Uterus (tissue), 4 donors: Measurements from ENCODE around the gene SFXN5. TPM values are rescaled to one million over a fixed set of nuclear protein-coding genes. Genes with fewer than 3 reads are reported as not detected.

Experiments
- DNase-seq, 2 donors: peaks; one replicate each; pipeline ENCODE4 v3.0.0-alpha.2; 2019 to 2020
- H3K27ac ChIP-seq, 2 donors: fragments of 200-600 bp; sonication (generic); 1 replicate in 1 of 2; 2 replicates in 1 of 2; pipeline ENCODE4 v1.5.1; 2016 to 2018
- H3K27me3 ChIP-seq, 2 donors: fragments of 200-600 bp; sonication (generic); one replicate each; pipeline ENCODE4 v1.5.1; 2018 to 2019; ENCODE audit warnings: control low read depth in 1 of 2
- H3K36me3 ChIP-seq, 2 donors: fragments of 200-600 bp; sonication (generic); one replicate each; pipeline ENCODE4 v1.5.1; 2019; ENCODE audit warnings: control low read depth in 1 of 2
- H3K4me1 ChIP-seq, 2 donors: fragments of 200-600 bp; sonication (generic); one replicate each; pipeline ENCODE4 v1.5.1; 2018 to 2019; ENCODE audit warnings: control low read depth in 1 of 2
- H3K4me3 ChIP-seq, 2 donors: fragments of 200-600 bp; sonication (generic); 1 replicate in 1 of 2; 2 replicates in 1 of 2; pipeline ENCODE4 v1.5.1; 2018 to 2019; ENCODE audit warnings: mild to moderate bottlenecking in 1 of 2
- H3K9me3 ChIP-seq, 2 donors: fragments of 200-600 bp; sonication (generic); one replicate each; pipeline ENCODE4 v1.5.1; 2019; ENCODE audit warnings: control low read depth in 1 of 2
- POLR2A ChIP-seq, 2 donors: fragments of 450-650 bp; IDR thresholded peaks; one replicate each; pipeline ENCODE4 v1.6.1; 2016; ENCODE audit warnings: antibody characterized with exemption in 2 of 2, mild to moderate bottlenecking in 1 of 2, moderate library complexity in 1 of 2
- intact Hi-C: fragments of 100-400 bp; cut with DNase I; formaldehyde crosslinking; loops from one replicate; pipeline ENCODE4 v1.15.1; 2023; ENCODE audit warnings: low total_unique reads
- total RNA-seq, 4 donors: library from RNA; depleted of rRNA in 3 of 4; stranded (reverse); fragments of >200 nt in 3 of 4; gene quantifications; one replicate each; pipeline versions ENCODE4 v1.1.0 to v1.2.4, GENCODE V29; 2014 to 2023
- TF ChIP-seq, protein P1 (sequence below), 4 experiments: fragments of 200-600 bp in 2 of 4; fragments of 450-650 bp in 2 of 4; sonication (generic) in 2 of 4; IDR thresholded peaks; one replicate each; pipeline ENCODE4 v1.5.1; 2016 to 2019; ENCODE audit warnings: antibody characterized with exemption in 4 of 4, mild to moderate bottlenecking in 2 of 4, moderate library complexity in 1 of 4
- donor health status: DM: yes; HTN: yes; CAD: no.

The SFXN5 gene
- total RNA-seq, 4 donors from 2014 or later: 2.1 to 16.0 (median 10.6) TPM

GRCh38 chr2:72944804-72945449 lies 126.6 kb downstream of the SFXN5 start:
- Histone ChIP-seq H3K27me3 (no peaks in the 10 kb centered on the region), H3K27ac (no peak overlapping the region), H3K4me1 (no peaks in the 10 kb centered on the region), H3K36me3 (no peaks in the 10 kb centered on the region), H3K9me3 (no peaks in the 10 kb centered on the region), H3K4me3 (no peak overlapping the region)
- no peak for DNase-seq
- TF ChIP-seq, protein P1, sequence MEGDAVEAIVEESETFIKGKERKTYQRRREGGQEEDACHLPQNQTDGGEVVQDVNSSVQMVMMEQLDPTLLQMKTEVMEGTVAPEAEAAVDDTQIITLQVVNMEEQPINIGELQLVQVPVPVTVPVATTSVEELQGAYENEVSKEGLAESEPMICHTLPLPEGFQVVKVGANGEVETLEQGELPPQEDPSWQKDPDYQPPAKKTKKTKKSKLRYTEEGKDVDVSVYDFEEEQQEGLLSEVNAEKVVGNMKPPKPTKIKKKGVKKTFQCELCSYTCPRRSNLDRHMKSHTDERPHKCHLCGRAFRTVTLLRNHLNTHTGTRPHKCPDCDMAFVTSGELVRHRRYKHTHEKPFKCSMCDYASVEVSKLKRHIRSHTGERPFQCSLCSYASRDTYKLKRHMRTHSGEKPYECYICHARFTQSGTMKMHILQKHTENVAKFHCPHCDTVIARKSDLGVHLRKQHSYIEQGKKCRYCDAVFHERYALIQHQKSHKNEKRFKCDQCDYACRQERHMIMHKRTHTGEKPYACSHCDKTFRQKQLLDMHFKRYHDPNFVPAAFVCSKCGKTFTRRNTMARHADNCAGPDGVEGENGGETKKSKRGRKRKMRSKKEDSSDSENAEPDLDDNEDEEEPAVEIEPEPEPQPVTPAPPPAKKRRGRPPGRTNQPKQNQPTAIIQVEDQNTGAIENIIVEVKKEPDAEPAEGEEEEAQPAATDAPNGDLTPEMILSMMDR (IDR thresholded peaks at IDR 0.05): no peak
- no peak for TF ChIP-seq POLR2A (IDR thresholded peaks at IDR 0.05)
- intact Hi-C loops: no loop called here

GRCh38 chr2:72943540-72944395 lies 127.7 kb downstream of the SFXN5 start:
- no peak overlapping the region for H3K4me3 ChIP-seq
- no peaks in the 10 kb centered on the region for H3K36me3 ChIP-seq
- no peaks in the 10 kb centered on the region for H3K9me3 ChIP-seq
- H3K27me3 ChIP-seq: no peaks in the 10 kb centered on the region
- DNase-seq: no peak
- H3K4me1 ChIP-seq: no peaks in the 10 kb centered on the region
- intact Hi-C loops: no loop called here
- no peak for TF ChIP-seq POLR2A (IDR thresholded peaks at IDR 0.05)
- TF ChIP-seq, protein P1 (IDR thresholded peaks at IDR 0.05): no peak
- H3K27ac ChIP-seq: no peak overlapping the region

- H3K36me3 ChIP-seq: no peaks in the 10 kb centered on the region
- no peak overlapping the region for H3K4me3 ChIP-seq
- TF ChIP-seq POLR2A (IDR thresholded peaks at IDR 0.05): no peak
- TF ChIP-seq, protein P1 (IDR thresholded peaks at IDR 0.05): no peak
- intact Hi-C loops: no loop called here
- no peaks in the 10 kb centered on the region for H3K4me1 ChIP-seq
- H3K9me3 ChIP-seq: no peaks in the 10 kb centered on the region
- no peak overlapping the region for H3K27ac ChIP-seq
- no peaks in the 10 kb centered on the region for H3K27me3 ChIP-seq
- no peak for DNase-seq
Observed at GRCh38 chr2:72942881-72943418, 128.6 kb downstream of the SFXN5 start.

DNA sequence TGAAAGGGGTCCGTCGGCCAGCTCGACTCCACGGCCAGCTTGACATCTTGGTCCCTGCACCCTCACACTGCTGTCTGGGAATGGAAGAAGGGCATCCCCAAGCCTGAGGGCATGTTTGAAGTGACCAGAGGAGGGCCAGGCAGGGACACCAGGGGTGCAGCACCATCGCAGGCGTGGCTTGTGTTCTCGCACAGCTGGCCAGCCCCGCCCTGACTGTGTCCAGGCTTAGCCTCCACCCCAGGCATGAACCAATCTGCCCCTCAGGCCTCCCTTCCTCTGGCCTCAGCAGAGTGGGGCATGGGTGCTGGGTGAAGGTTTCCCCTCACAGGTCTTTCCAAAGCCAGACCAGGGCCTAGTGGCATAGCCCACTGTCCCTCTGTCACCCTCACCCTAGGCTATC lies 129.2 kb downstream of the SFXN5 start:
- H3K36me3 ChIP-seq: no peaks in the 10 kb centered on the region
- no peaks in the 10 kb centered on the region for H3K27me3 ChIP-seq
- DNase-seq: no peak
- H3K4me3 ChIP-seq: no peak overlapping the region
- intact Hi-C loops: no loop called here
- peaks cover 0 to under 1% of the 10 kb centered on the region in 2 donors for H3K4me1 ChIP-seq
- no peak overlapping the region for H3K27ac ChIP-seq
- no peak for TF ChIP-seq POLR2A (IDR thresholded peaks at IDR 0.05)
- TF ChIP-seq, protein P1 (IDR thresholded peaks at IDR 0.05): no peak
- H3K9me3 ChIP-seq: no peaks in the 10 kb centered on the region

DNA sequence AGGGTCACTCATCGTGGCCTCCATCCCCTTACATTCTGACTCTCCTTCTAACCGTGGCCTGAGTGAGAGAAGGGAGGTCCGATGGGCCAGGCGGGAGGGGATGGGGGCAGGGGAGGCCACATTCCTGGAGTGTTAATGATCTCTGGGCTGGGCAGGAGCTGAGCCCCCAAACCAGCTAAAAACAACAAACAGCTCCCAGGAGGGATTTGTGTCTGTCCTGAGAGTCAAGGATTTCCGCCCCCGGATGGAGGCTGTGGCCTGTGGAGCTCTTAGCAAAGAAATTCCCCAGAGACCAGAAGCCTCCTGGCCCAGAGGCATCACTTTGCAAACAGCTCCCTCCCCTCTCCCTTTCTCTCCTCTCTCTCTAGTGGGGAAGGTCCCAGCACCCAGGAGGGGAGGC lies 130.7 kb downstream of the SFXN5 start:
- no peak overlapping the region for H3K4me3 ChIP-seq
- no peak for DNase-seq
- no peaks in the 10 kb centered on the region for H3K27me3 ChIP-seq
- no peak overlapping the region for H3K27ac ChIP-seq
- no peaks in the 10 kb centered on the region for H3K9me3 ChIP-seq
- intact Hi-C loops: no loop called here
- peaks cover 0 to 9% of the 10 kb centered on the region in 2 donors for H3K4me1 ChIP-seq
- H3K36me3 ChIP-seq: no peaks in the 10 kb centered on the region
- no peak for TF ChIP-seq POLR2A (IDR thresholded peaks at IDR 0.05)
- TF ChIP-seq, protein P1 (IDR thresholded peaks at IDR 0.05): no peak
